Erythroblast (primary cell): Measurements from ENCODE around the gene ITPKC.
A peak's percentile ranks its signal among the peaks of the same experiment; 100 is the strongest.
"Not testable (repeated sequence)": the region's sequence is repeated elsewhere in the genome, so short reads cannot be mapped to it uniquely, and the experiment has no call there.

Experiments used
- DNase-seq, 2 experiments: peaks; one replicate each; lab custom pipeline; 2025; lab: John Stamatoyannopoulos, UW
- GATA1 ChIP-seq: IDR thresholded peaks from 2 replicates; pipeline ENCODE4 v1.6.1; 2011; ENCODE audit warnings: low read depth, mild to moderate bottlenecking, control low read depth, low read length, moderate library complexity
- POLR2A ChIP-seq: IDR thresholded peaks from 2 replicates; pipeline ENCODE4 v1.6.1; 2011; ENCODE audit warnings: mild to moderate bottlenecking, low read length

Gene ITPKC

GRCh38 chr19:40714441-40715299 is 2.2 kb upstream of the ITPKC start:
- peak; percentile 92 to 95 for DNase-seq

GRCh38 chr19:40716031-40716481 is 856 bp upstream of the ITPKC start:
- TF ChIP-seq GATA1, result no peak
- no peak for TF ChIP-seq POLR2A
- peak; percentile 72 to 78 for DNase-seq

More at GRCh38 chr19:40714441-40715299, 2.2 kb upstream of the ITPKC start:
- TF ChIP-seq GATA1, result no peak
- no peak for TF ChIP-seq POLR2A

GRCh38 chr19:40717325-40717879 is 490 bp downstream of the ITPKC start:
- no peak for DNase-seq

GRCh38 chr19:40717880-40718773 is 1.2 kb downstream of the ITPKC start:
- TF ChIP-seq POLR2A, result no peak
- TF ChIP-seq GATA1, result no peak
- peak in 1 of 2 experiments; percentile 47 for DNase-seq

More at GRCh38 chr19:40717325-40717879, 490 bp downstream of the ITPKC start:
- TF ChIP-seq GATA1 (no peak), POLR2A (no peak)

GRCh38 chr19:40718774-40719391 is 2.0 kb downstream of the ITPKC start:
- TF ChIP-seq POLR2A, result no peak
- no peak for TF ChIP-seq GATA1

GRCh38 chr19:40719414-40719894 is 2.5 kb downstream of the ITPKC start:
- DNase-seq, result no peak
- TF ChIP-seq POLR2A (no peak), GATA1 (no peak)

More at GRCh38 chr19:40718774-40719391, 2.0 kb downstream of the ITPKC start:
- DNase-seq, result peak; percentile 32 to 57

- TF ChIP-seq GATA1 (no peak), POLR2A (no peak)
These were observed 4.2 kb downstream of the ITPKC start for GRCh38 chr19:40721140-40721486.

GRCh38 chr19:40721936-40722661 is 5.2 kb downstream of the ITPKC start:
- no peak for TF ChIP-seq GATA1
- TF ChIP-seq POLR2A, result no peak
- no peak for DNase-seq

More at GRCh38 chr19:40721140-40721486, 4.2 kb downstream of the ITPKC start:
- DNase-seq, result no peak

GRCh38 chr19:40723661-40724254 is 6.8 kb downstream of the ITPKC start:
- TF ChIP-seq POLR2A (no peak), GATA1 (no peak)
- DNase-seq, result no peak

- DNase-seq, result no peak
- TF ChIP-seq POLR2A (no peak), GATA1 (no peak)
These were observed 7.4 kb downstream of the ITPKC start for GRCh38 chr19:40724315-40724714.

- no peak for TF ChIP-seq GATA1
- TF ChIP-seq POLR2A, result no peak
- peak in 1 of 2 experiments; percentile 23 for DNase-seq
These were observed 7.9 kb downstream of the ITPKC start for GRCh38 chr19:40724855-40725254.

GRCh38 chr19:40726279-40726678 is 9.4 kb downstream of the ITPKC start:
- no peak for DNase-seq
- TF ChIP-seq GATA1 (no peak), POLR2A (no peak)

GRCh38 chr19:40730065-40730464 is 13.2 kb downstream of the ITPKC start:
- DNase-seq, result not testable (repeated sequence)

- not testable (repeated sequence) for DNase-seq
These were observed 15.4 kb downstream of the ITPKC start for GRCh38 chr19:40732304-40732703.
